Activated naive CD4-positive, alpha-beta T cell treated with Interleukin-2 at 50 U/mL for 16 hours (primary cell): ENCODE measurements around the gene MANBA.
"Not testable (repeated sequence)": the region's sequence is repeated elsewhere in the genome, so short reads cannot be mapped to it uniquely, and the experiment has no call there.

Experiments
- DNase-seq: peaks from one replicate; pipeline ENCODE4 v3.0.0-alpha.2; 2020

MANBA gene

GRCh38 chr4:102667001-102667400 is 93.8 kb downstream of the MANBA start:
- no peak for DNase-seq

- DNase-seq = no peak
Measured at GRCh38 chr4:102665527-102665926, 95.2 kb downstream of the MANBA start.

GRCh38 chr4:102663073-102663472 is 97.7 kb downstream of the MANBA start:
- no peak for DNase-seq

- DNase-seq = no peak
Measured at GRCh38 chr4:102657206-102657605, 103.6 kb downstream of the MANBA start.

GRCh38 chr4:102647117-102647516 is 113.7 kb downstream of the MANBA start:
- DNase-seq = no peak

GRCh38 chr4:102642631-102643298 is 118.0 kb downstream of the MANBA start:
- no peak for DNase-seq

- no peak for DNase-seq
Measured at GRCh38 chr4:102641793-102642192, 119.0 kb downstream of the MANBA start.

- DNase-seq = no peak
Measured at GRCh38 chr4:102640669-102641068, 120.1 kb downstream of the MANBA start.

- DNase-seq = no peak
Measured at GRCh38 chr4:102639598-102639997, 121.2 kb downstream of the MANBA start.

- DNase-seq = no peak
Measured at GRCh38 chr4:102638621-102639020, 122.1 kb downstream of the MANBA start.

- DNase-seq = no peak
Measured at GRCh38 chr4:102637391-102637790, 123.4 kb downstream of the MANBA start.

- no peak for DNase-seq
Measured at GRCh38 chr4:102633100-102633499, 127.7 kb downstream of the MANBA start.

GRCh38 chr4:102632241-102633065 is 128.3 kb downstream of the MANBA start:
- no peak for DNase-seq

GRCh38 chr4:102631616-102632015 is 129.2 kb downstream of the MANBA start:
- no peak for DNase-seq

- no peak for DNase-seq
Measured at GRCh38 chr4:102629673-102630072, 131.1 kb downstream of the MANBA start.

GRCh38 chr4:102627831-102628523 is 132.8 kb downstream of the MANBA start:
- DNase-seq = no peak

GRCh38 chr4:102625232-102625930 is 135.4 kb downstream of the MANBA start:
- DNase-seq = peak; percentile 61

GRCh38 chr4:102624505-102624904 is 136.3 kb downstream of the MANBA start:
- no peak for DNase-seq

GRCh38 chr4:102623622-102624021 is 137.1 kb downstream of the MANBA start:
- DNase-seq = no peak

GRCh38 chr4:102620697-102621497 is 139.9 kb downstream of the MANBA start:
- DNase-seq = no peak

GRCh38 chr4:102619776-102620631 is 140.8 kb downstream of the MANBA start:
- not testable (repeated sequence) for DNase-seq
